Neuronal stem cell (in vitro differentiated cells): Measurements from ENCODE around the gene VAMP7.

Experiments used
- DNase-seq: peaks from one replicate; pipeline ENCODE4 v3.0.0-alpha.2; 2013; ENCODE audit warnings: low spot score
- H2AFZ ChIP-seq: one replicate; pipeline ENCODE4 v1.6.1; 2013; ENCODE audit warnings: mild to moderate bottlenecking, low read length, inconsistent platforms
- H2AK5ac ChIP-seq: 2 replicates; pipeline ENCODE4 v1.6.1; 2013; ENCODE audit warnings: low read depth, mild to moderate bottlenecking, inconsistent platforms, low read length, moderate library complexity, mixed read lengths
- H2BK120ac ChIP-seq: 2 replicates; pipeline ENCODE4 v1.6.1; 2013; ENCODE audit warnings: low read depth, mild to moderate bottlenecking, inconsistent platforms, low read length, moderate library complexity, mixed read lengths
- H2BK12ac ChIP-seq: one replicate; pipeline ENCODE4 v1.6.1; 2013; ENCODE audit warnings: low read length, inconsistent platforms
- H2BK15ac ChIP-seq: 2 replicates; pipeline ENCODE4 v1.6.1; 2013; ENCODE audit warnings: mild to moderate bottlenecking, low read length, inconsistent platforms, mixed read lengths
- H2BK5ac ChIP-seq: one replicate; pipeline ENCODE4 v1.6.1; 2013; ENCODE audit warnings: inconsistent platforms, mild to moderate bottlenecking, low read length, moderate library complexity
- H3K14ac ChIP-seq: one replicate; pipeline ENCODE4 v1.6.1; 2013; ENCODE audit warnings: low read length, inconsistent platforms
- H3K18ac ChIP-seq: 2 replicates; pipeline ENCODE4 v1.6.1; 2013; ENCODE audit warnings: low read length, inconsistent platforms
- H3K23ac ChIP-seq: 2 replicates; pipeline ENCODE4 v1.6.1; 2013; ENCODE audit warnings: low read depth, mild to moderate bottlenecking, mixed read lengths, low read length, inconsistent platforms; ENCODE audit not compliant: poor library complexity
- H3K27ac ChIP-seq: replicated peaks from 3 replicates; pipeline ENCODE4 v1.5.1; 2013; ENCODE audit warnings: low read length, inconsistent platforms
- H3K27me3 ChIP-seq, 3 experiments: 2 replicates each; pipeline ENCODE4 v1.6.1; 2013; ENCODE audit warnings: low read length in 3 of 3, mild to moderate bottlenecking in 2 of 3, inconsistent platforms in 1 of 3, low read depth in 1 of 3, mixed read lengths in 1 of 3, moderate library complexity in 1 of 3; ENCODE audit not compliant: control insufficient read depth in 3 of 3, insufficient read depth in 3 of 3
- H3K36me3 ChIP-seq, 2 donors: replicated peaks in 1 of 2; 2 replicates each; pipeline ENCODE4 v1.6.1; 2013; ENCODE audit warnings: low read length in 2 of 2; ENCODE audit not compliant: control insufficient read depth in 2 of 2, insufficient read depth in 2 of 2
- H3K4ac ChIP-seq: 2 replicates; pipeline ENCODE4 v1.6.1; 2013; ENCODE audit warnings: inconsistent platforms, mild to moderate bottlenecking, low read length, moderate library complexity
- H3K4me1 ChIP-seq, 2 donors: 1 replicate in 1 of 2; 2 replicates in 1 of 2; pipeline ENCODE4 v1.6.1; 2013; ENCODE audit warnings: low read length in 2 of 2, low read depth in 1 of 2; ENCODE audit not compliant: control insufficient read depth in 2 of 2, insufficient read depth in 1 of 2
- H3K4me2 ChIP-seq: one replicate; pipeline ENCODE4 v1.6.1; 2013; ENCODE audit warnings: mild to moderate bottlenecking, low read length, inconsistent platforms; ENCODE audit not compliant: insufficient read depth, poor library complexity, severe bottlenecking
- H3K4me3 ChIP-seq, 2 donors: 2 replicates each; pipeline ENCODE4 v1.5.1; 2013; ENCODE audit warnings: low read length in 2 of 2, mild to moderate bottlenecking in 2 of 2, inconsistent platforms in 1 of 2, moderate library complexity in 1 of 2
- H3K79me1 ChIP-seq: one replicate; pipeline ENCODE4 v1.6.1; 2013; ENCODE audit warnings: low read depth, mild to moderate bottlenecking, inconsistent platforms, low read length, moderate library complexity
- H3K9ac ChIP-seq: one replicate; pipeline ENCODE4 v1.6.1; 2013; ENCODE audit warnings: mild to moderate bottlenecking, low read depth, low read length, inconsistent platforms; ENCODE audit not compliant: poor library complexity
- H3K9me3 ChIP-seq, 2 donors: replicated peaks in 1 of 2; 2 replicates each; pipeline versions ENCODE3 to v1.6.1; 2013; ENCODE audit warnings: low read length in 2 of 2, mild to moderate bottlenecking in 2 of 2, inconsistent platforms in 1 of 2, low read depth in 1 of 2, mixed read lengths in 1 of 2, moderate library complexity in 1 of 2; ENCODE audit not compliant: control insufficient read depth in 2 of 2, insufficient read depth in 1 of 2
- H4K8ac ChIP-seq: one replicate; pipeline ENCODE4 v1.6.1; 2013; ENCODE audit warnings: low read depth, mild to moderate bottlenecking, inconsistent platforms, low read length, moderate library complexity
- H4K91ac ChIP-seq: one replicate; pipeline ENCODE4 v1.6.1; 2013; ENCODE audit warnings: low read length, low read depth, mild to moderate bottlenecking, inconsistent platforms; ENCODE audit not compliant: poor library complexity
- WGBS, 2 donors: extraction: QIAGEN DNeasy Blood & Tissue Kit; methylation state at CpG; one replicate each; pipeline ENCODE4 v1.1.7; 2013; ENCODE audit warnings: missing lambda C conversion rate in 2 of 2, mixed read lengths in 1 of 2; ENCODE audit not compliant: insufficient read length in 2 of 2, insufficient replicate concordance in 1 of 2; ENCODE audit errors: extremely low coverage in 2 of 2; 5-methylcytosine and 5-hydroxymethylcytosine counted together

Gene VAMP7

DNA sequence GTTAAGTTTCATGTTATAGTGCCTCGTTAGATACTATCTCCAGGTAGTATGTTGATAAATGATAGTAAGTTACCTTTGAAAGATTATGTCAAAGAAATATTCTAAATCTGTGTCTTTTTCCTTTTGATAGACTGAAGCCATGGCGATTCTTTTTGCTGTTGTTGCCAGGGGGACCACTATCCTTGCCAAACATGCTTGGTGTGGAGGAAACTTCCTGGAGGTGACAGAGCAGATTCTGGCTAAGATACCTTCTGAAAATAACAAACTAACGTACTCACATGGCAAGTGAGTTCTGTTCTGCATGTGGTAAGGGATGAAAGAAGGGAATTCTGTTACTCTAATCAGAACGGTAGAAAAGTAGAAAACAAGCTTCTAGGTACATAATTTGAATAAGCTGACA lies 8.2 kb downstream of the VAMP7 start:
- no peak overlapping the region for H4K91ac ChIP-seq
- no peak overlapping the region for H3K9ac ChIP-seq
- no peak overlapping the region for H2AK5ac ChIP-seq
- no peaks in the 10 kb centered on the region for H3K79me1 ChIP-seq
- H3K27ac ChIP-seq: no peak overlapping the region
- H3K4ac ChIP-seq: no peak overlapping the region
- no peak overlapping the region for H3K23ac ChIP-seq
- no peak overlapping the region for H2BK5ac ChIP-seq
- no peaks in the 10 kb centered on the region for H3K27me3 ChIP-seq
- no peak overlapping the region for H3K4me3 ChIP-seq
- WGBS, 2 donors: no CpG with 5 or more reads among the region's 4 CpGs
- H2BK15ac ChIP-seq: no peak overlapping the region
- no peak overlapping the region for H2AFZ ChIP-seq
- no peak for DNase-seq
- peaks cover 5 to 32% of the 10 kb centered on the region in 2 donors for H3K36me3 ChIP-seq
- H2BK12ac ChIP-seq: no peak overlapping the region
- no peaks in the 10 kb centered on the region for H3K9me3 ChIP-seq
- no peaks in the 10 kb centered on the region for H3K4me1 ChIP-seq
- H3K14ac ChIP-seq: no peak overlapping the region
- H3K4me2 ChIP-seq: no peak overlapping the region
- H2BK120ac ChIP-seq: no peak overlapping the region
- H4K8ac ChIP-seq: no peak overlapping the region
- H3K18ac ChIP-seq: no peak overlapping the region

DNA sequence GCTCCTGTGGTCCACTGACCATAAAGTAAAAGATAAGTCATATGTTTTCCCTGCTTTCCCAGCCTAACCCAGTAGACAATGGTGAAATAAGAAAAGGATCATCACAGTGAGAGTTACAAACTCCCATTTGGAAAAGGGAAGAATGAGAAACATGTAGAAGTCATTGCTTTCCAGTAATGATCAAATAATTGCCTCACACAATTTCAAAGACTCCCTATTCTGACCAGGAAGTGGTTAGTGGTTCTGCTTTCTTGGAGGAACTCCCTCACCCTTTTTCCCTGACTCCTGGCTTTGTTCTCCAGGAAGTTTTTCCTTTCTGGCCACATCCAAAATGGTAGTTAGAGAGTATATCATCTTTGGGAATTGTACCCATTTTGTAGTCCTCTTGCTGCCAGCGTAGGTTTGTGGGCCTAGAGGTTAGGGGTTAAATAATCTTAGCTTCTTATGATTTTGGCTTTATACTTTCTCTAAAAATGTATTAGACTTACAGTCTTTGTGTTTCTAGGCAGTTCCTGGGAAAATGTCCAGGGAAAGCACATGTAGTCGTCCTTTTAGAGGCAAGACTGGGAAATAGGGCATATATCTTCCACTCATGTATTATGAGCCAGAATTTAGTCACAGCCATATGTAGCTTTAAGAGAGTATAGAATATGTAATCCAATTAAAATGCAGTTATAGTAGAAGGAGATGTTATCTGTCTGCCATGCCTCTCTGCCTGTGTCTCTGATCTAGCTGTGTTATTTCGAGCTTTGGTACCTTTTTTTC lies 10.5 kb downstream of the VAMP7 start:
- H3K36me3 ChIP-seq: peaks cover 5 to 46% of the 10 kb centered on the region in 2 donors
- H3K4me3 ChIP-seq: no peak overlapping the region
- H3K4ac ChIP-seq: no peak overlapping the region
- no peak overlapping the region for H2BK5ac ChIP-seq
- no peak overlapping the region for H3K14ac ChIP-seq
- no peaks in the 10 kb centered on the region for H3K27me3 ChIP-seq
- H2BK15ac ChIP-seq: no peak overlapping the region
- no peak overlapping the region for H2AK5ac ChIP-seq
- H2BK120ac ChIP-seq: no peak overlapping the region
- no peak overlapping the region for H3K27ac ChIP-seq
- no peak overlapping the region for H2AFZ ChIP-seq
- peaks cover 3 to 5% of the 10 kb centered on the region in 2 donors for H3K9me3 ChIP-seq
- no peak overlapping the region for H4K91ac ChIP-seq
- no peaks in the 10 kb centered on the region for H3K79me1 ChIP-seq
- no peaks in the 10 kb centered on the region for H3K4me1 ChIP-seq
- DNase-seq: no peak
- no peak overlapping the region for H3K18ac ChIP-seq
- no peak overlapping the region for H3K9ac ChIP-seq
- no peak overlapping the region for H3K4me2 ChIP-seq
- WGBS, 2 donors: no CpG with 5 or more reads among the region's 3 CpGs
- H4K8ac ChIP-seq: no peak overlapping the region
- no peak overlapping the region for H2BK12ac ChIP-seq
- no peak overlapping the region for H3K23ac ChIP-seq

DNA sequence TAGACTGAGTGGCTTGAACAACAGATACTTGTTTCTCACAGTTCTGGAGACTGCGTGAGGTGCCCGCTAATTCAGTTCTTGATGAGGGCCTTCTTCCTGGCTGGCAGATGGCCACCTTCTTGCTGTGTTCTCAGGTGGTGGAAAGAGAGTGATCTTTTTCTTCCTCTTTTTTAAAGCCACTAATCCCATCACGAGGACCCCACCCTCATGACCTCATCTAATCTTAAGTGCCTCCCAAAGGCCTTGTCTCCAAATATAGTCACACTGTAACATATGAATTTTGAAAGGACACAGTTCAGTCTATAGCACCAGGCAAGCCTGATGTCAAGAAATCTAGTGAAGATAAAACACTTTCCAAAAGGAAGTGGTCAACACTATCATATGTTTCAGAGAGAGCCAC lies 12.4 kb downstream of the VAMP7 start:
- no peak overlapping the region for H2AFZ ChIP-seq
- H4K8ac ChIP-seq: no peak overlapping the region

DNA sequence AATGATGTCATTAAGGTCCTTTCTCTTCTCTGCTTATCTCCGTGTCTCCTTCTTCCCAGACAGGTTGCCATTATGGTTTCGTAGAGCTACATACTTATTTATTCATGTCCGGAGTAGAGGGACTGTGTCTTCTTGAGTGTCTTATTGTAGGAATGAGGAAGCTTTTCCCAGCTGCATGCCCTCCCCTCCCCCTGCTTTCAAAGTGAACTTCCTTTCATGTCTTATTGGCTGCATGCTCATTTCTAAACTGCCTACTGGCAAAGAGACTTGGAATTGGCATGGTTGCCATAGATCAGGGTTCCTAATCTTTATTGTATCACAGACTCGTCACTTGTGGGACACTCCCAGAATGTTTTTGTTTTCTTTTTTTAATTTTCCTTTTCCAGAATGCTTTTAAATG lies 15.4 kb downstream of the VAMP7 start:
- WGBS, 2 donors: no CpG with 5 or more reads among the region's 4 CpGs
- no peak overlapping the region for H3K14ac ChIP-seq
- H3K27ac ChIP-seq: no peak overlapping the region
- no peak overlapping the region for H2BK5ac ChIP-seq
- H3K9ac ChIP-seq: no peak overlapping the region
- no peak overlapping the region for H3K4ac ChIP-seq
- H3K4me1 ChIP-seq: no peaks in the 10 kb centered on the region
- H2BK12ac ChIP-seq: no peak overlapping the region
- H3K27me3 ChIP-seq: no peaks in the 10 kb centered on the region
- H3K79me1 ChIP-seq: no peaks in the 10 kb centered on the region
- peaks cover 0 to 48% of the 10 kb centered on the region in 2 donors for H3K36me3 ChIP-seq
- no peak overlapping the region for H2AK5ac ChIP-seq
- no peak overlapping the region for H4K91ac ChIP-seq
- H3K4me2 ChIP-seq: no peak overlapping the region
- H3K18ac ChIP-seq: no peak overlapping the region
- no peak overlapping the region for H2BK120ac ChIP-seq
- peaks cover 3 to 5% of the 10 kb centered on the region in 2 donors for H3K9me3 ChIP-seq
- no peak for DNase-seq
- H4K8ac ChIP-seq: no peak overlapping the region
- H3K23ac ChIP-seq: no peak overlapping the region
- H3K4me3 ChIP-seq: no peak overlapping the region
- no peak overlapping the region for H2AFZ ChIP-seq
- H2BK15ac ChIP-seq: no peak overlapping the region

More for the DNA sequence above, 12.4 kb downstream of the VAMP7 start:
- H3K23ac ChIP-seq: no peak overlapping the region
- no peaks in the 10 kb centered on the region for H3K4me1 ChIP-seq
- DNase-seq: no peak
- peaks cover 3 to 5% of the 10 kb centered on the region in 2 donors for H3K9me3 ChIP-seq
- no peak overlapping the region for H2BK12ac ChIP-seq
- H3K27ac ChIP-seq: no peak overlapping the region
- no peak overlapping the region for H2BK5ac ChIP-seq
- H3K4me3 ChIP-seq: no peak overlapping the region
- no peaks in the 10 kb centered on the region for H3K79me1 ChIP-seq
- no peaks in the 10 kb centered on the region for H3K27me3 ChIP-seq
- no CpG with 5 or more reads among the region's 3 CpGs for WGBS, 2 donors
- no peak overlapping the region for H3K18ac ChIP-seq
- no peak overlapping the region for H3K14ac ChIP-seq
- peaks cover 5 to 49% of the 10 kb centered on the region in 2 donors for H3K36me3 ChIP-seq
- H2AK5ac ChIP-seq: no peak overlapping the region
- H2BK120ac ChIP-seq: no peak overlapping the region
- no peak overlapping the region for H3K4ac ChIP-seq
- no peak overlapping the region for H2BK15ac ChIP-seq
- no peak overlapping the region for H3K9ac ChIP-seq
- no peak overlapping the region for H4K91ac ChIP-seq
- no peak overlapping the region for H3K4me2 ChIP-seq
